HG03280 (cell line): ENCODE data around the gene DHCR24.
"Not testable (repeated sequence)": the region's sequence is repeated elsewhere in the genome, so short reads cannot be mapped to it uniquely, and the experiment has no call there.

ENCODE experiments used
- ATAC-seq: cut with Tn5 transposase; IDR thresholded peaks from one replicate; pipeline ENCODE4 v1.9.1; 2021; ENCODE audit warnings: mild to moderate bottlenecking, moderate library complexity; ENCODE audit not compliant: unreplicated experiment

DHCR24 gene

DNA sequence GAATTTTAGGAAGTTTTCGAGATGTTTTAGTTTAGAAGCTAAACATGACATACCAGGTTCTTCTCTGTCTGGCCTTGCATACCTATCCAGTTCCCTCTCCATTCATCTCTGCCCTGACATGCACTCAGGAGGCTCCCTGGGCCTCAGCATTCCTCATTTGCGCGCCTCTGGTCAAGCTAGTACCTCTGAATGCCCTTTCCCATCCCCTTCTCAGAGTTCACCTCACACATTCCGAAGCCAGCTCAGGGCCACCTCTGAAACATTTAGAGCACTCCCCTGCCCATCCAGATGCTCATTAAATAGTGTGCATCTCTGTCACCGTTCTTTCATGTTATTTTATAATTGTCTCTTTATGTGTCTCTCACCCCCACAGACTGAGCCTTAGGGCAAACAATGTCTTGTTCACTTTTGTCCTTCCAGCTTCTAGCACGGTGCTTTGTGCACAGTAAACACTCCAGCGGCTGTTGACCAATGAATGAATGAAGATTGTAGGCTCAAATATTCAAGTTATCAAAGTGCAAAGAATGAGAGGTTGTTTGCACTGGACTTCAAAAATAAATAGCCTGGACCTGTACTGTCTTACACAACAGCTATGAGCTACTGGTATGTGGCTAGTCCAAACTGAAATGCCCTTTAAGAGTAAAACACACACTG, 1.2 kb upstream of the DHCR24 start:
- no peak for ATAC-seq

DNA sequence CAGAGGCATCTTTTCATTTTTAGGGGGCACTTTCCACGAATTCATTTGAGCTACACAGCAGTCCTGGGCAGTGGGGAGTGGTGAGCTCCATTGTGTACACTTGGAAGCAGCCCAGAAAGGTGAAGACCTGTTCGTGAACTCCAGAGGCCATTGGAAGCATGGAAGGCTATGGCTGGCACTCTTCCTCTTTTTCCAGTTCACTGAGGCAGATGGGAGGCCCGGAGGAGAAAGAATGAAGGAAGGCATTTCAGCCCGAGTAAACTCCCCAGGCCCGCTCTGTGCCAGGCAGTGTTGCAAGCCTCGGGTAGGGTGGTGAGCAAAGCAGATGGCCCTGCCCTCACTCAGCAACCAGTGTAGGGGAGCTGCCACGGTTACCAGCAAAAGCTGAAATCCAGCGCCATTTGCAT, 673 bp upstream of the DHCR24 start:
- no peak for ATAC-seq

DNA sequence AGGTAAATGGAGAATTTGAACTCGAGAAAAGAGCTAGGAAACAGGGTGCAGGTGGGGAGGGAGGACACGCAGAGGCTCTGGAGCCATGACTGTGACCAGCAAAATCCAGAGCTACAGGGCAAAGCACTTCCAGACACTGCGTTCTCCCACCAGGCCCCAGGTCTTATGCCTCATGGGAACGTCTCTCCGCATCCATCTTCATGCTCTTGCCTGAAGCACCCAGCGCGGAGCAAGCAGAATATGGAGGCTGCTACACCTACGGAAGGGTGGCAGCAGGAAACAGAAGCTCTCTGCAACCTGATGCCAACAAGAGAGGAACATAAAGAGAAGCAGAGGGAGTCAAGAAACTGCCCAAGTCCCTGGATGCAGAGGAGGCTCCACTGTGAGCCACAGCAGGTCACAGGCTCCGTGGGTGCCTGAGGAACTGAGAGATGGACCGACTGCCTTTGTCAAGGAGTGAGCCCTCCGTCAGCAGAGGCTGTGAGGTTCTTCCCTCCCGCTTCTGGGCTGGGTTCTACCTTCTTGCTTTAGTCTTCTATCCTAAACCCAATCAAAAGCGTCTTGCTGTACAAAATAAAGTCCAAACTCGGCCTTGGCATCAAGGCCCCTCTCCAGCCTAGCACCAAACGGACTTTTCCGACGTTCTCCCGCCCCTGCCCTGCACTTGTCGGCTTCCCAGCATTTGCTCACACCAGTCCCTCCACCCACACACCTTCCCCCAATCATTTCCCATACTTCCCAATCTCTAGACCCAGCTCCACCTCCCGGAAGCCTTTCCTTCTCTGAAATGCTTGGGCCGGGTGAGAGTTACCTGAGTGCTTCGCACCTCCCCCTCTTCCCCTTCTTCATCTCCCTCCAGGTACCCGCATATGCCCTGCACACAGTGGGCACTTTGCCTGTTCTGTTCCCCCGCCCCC, 930 bp downstream of the DHCR24 start:
- ATAC-seq, result no peak

DNA sequence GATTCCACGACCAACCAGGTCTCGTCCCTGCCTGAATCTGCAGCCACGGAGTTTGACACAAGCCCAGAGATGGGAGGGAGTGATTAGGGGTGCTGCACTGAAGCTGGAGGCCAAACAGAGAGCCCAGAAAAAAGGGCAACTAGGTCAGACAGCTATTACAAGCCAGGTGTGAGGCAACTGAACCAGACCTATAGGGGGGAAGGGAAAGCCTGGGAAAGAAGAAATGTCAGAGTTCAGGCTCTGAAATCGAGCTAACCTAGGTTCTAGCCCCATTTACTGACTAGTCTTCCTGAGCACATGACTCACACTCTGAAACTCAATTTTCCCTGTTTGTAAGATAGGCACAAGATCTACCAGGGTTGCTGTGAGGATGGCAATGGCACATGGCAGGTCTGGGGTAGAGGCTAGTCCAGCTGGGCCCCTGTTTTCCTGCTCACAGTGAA, 1.7 kb downstream of the DHCR24 start:
- no peak for ATAC-seq

DNA sequence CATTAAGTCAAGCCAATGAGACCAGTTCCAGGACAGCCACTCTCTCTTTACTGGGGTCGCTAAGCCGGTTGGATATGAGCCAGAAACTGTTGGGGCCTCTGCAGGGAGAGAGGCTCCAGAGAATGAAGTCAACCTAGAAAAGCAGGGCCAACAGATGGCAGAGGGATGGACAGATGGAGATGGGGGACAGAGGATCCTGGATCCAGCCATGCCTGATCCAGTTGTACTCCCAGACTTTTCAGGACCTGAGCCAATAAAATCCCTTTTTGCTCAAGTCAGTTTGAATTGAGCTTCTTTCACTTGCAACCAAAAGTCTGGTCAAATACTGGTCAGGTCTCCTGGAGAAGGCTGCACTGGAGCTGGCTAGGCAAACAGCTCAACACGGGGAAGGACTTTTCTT, 2.2 kb downstream of the DHCR24 start:
- no peak for ATAC-seq

DNA sequence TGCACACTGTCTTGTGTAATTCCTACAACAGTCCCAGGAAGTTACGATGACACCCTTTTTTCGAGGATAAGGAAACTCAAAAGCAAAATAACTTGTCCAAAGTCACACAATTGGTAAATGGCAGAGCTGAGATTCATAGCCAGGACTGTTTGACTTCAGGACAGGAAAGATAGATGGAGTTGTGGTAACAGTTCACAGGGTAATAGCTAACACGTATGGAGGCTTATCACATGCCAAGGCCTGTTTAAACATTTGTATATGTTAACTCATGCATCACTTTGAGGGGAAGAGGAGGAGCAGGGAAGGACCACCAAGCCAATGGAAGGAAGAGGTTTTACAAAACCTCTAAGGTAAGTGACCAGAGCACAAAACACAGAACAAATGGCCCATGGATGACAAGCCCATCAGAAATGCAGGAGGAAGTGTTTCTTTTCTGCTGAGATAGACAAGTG, 2.8 kb downstream of the DHCR24 start:
- no peak for ATAC-seq

DNA sequence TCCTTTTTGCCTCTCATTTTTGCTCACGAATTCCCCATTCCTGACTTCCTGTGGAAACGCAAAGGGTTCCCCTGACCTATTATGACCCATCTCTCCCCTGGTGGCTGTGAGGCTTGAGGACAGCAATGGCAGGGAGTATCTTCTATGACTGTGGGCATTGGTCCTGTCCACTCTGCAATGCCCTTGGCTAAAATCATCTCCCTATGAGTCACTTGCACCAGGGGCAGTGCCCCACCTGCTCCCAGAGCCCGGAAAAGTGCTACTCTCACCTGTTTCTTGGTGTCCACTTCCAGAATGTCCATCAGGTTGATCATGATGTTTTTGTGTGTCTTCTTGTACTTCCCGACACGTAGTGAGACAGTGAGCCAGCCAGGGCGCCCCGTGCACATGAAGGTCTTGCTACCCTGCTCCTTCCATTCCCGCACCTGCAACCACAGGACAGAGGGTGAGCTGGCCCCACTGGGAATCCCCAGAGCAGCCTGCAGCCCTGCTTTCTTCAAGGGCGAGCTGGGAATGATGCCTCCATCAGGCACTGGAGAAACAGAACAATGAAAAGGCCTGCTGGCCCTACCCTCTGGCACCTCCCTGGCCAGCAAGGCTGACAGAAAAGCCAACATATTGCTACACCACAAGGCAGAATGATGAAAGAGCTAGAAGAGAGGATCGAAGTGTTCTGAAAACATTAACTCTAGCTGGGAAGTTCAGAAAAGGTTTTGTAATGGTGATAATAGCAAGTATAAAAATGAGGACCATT, 3.5 kb downstream of the DHCR24 start:
- no peak for ATAC-seq

DNA sequence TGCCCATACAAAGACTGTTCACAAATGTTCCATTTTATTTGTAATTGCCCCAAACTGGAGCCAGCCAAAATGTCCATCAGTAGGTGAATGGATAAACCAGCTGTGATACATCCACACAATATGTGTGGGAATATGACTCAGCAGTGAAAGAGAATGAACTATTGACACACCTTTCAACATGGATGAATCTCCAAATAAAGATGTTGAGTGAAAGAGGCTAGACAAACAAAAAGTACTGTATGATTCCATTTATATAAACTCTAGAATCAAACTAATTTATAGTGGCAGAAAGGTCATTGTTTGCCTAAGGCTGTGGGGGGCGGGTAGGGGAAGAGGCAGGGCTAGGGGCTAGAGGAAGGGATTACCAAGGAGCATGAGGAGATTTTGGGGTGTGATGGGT, 4.5 kb downstream of the DHCR24 start:
- ATAC-seq, result no peak

DNA sequence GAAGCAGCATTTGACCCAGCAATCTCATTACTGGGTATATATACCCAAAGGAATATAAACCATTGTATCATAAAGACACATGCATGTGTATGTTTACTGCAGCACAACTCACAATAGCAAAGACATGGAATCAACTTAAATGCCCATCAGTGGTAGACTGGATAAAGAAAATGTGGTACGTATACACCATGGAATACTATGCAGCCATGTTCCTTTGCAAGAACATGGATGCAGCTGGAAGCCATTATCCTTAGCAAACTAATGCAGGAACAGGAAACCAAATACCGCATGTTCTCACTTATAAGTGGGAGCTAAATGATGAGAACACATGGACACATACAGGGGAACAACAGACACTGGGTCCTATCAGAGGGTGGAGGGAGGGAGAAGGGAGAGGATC, 5.4 kb downstream of the DHCR24 start:
- ATAC-seq, result not testable (repeated sequence)

DNA sequence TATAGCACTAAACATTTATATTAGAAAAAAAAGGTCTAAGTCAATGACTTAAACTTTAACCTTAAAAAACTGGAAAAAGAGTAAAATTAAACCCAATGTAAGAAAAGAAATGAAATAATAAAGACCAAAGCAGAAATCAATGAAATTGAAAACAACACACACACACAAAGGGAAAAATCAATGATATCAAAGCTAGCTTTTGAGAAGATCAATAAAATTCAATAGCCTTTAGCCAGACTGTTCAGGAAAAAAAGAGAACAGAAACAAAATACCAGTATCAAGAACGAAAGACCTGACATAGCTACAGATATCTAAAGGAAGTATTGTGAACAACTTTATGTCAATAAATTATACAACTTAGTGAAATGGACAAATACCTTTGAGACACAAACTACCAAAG, 7.1 kb downstream of the DHCR24 start:
- ATAC-seq, result no peak

DNA sequence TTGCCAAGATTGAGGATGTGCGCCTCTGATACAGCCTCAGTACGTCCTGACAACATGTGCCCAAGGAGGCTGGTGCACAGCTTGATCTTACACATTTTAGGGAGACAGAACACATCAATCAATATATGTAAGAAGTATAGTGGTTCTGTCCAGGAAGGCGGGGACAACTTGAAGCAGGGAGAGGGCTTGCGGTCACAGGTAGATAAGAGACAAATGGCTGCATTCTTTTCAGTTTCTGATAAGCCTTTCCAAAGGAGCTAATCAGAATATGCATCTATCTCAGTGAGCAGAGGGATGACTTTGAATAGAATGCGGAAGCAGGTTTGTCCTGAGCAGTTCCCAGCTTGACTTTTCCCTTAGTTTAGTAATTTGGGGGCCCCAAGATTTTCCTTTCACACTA, 10.2 kb downstream of the DHCR24 start:
- no peak for ATAC-seq

DNA sequence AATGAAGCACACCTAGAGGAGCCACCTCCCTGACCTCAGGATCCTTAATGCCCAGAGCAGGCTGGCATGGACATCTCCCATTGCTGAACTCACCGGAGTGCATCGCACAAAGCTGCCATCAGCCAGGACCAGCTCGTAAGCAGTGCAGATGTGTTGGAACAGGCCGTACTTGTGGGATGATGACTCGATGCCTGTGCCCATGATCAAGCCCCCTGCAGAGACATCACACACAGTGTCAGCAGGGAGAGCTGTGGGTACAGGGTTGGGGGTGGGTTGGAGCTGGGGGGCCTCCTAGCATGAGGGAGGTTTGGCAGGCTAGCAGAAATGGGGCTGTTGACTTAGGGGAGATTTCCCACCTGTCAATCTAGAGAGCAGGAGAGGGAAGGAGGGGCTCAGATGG, 12.0 kb downstream of the DHCR24 start:
- ATAC-seq, result no peak

DNA sequence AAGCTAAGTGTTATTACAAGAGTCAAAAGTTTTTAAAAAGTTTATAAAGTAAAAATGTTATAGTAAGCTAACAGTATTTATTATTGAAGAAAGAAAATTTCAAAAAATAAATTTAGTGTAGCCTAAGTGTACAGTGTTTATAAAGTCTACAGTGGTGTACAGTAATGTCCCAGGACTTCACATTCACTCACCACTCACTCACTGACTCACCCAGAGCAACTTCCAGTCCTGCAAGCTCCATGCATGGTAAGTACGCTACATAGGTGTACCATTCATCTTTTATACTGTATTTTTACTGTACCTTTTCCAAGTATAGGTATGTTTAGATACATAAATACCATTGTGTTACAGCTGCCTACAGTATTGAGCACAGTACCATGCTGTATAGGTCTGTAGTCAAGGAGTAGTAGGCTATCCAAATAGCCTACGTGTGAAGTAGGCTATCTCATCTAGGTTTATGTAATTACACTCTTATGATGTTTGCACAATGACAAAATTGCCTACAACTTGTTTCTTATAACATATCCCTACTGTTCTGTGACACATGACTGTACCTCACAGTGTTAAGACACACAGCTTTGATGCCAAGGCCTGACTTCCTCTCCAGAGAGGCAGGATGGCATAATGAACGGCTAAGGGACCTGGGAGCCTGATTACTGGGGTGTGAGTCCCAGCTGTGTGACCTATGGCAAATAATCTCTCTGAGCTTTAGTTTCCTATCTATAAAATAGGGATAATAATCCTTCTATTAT, 12.7 kb downstream of the DHCR24 start:
- no peak for ATAC-seq

DNA sequence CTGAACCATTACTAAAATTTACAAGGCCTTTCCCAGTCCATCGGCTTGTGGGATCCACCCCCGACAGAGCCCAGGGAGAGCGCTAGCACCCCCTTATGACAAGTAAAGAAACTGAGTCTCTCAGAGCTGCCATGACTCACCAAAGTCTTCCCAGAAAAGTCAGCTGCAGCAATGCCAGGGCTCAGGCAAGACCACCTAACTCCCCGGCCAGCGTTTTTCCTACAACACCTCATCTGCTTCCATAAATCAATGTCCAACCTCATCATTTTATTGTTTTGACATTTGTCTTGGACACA, 15.0 kb downstream of the DHCR24 start:
- no peak for ATAC-seq

DNA sequence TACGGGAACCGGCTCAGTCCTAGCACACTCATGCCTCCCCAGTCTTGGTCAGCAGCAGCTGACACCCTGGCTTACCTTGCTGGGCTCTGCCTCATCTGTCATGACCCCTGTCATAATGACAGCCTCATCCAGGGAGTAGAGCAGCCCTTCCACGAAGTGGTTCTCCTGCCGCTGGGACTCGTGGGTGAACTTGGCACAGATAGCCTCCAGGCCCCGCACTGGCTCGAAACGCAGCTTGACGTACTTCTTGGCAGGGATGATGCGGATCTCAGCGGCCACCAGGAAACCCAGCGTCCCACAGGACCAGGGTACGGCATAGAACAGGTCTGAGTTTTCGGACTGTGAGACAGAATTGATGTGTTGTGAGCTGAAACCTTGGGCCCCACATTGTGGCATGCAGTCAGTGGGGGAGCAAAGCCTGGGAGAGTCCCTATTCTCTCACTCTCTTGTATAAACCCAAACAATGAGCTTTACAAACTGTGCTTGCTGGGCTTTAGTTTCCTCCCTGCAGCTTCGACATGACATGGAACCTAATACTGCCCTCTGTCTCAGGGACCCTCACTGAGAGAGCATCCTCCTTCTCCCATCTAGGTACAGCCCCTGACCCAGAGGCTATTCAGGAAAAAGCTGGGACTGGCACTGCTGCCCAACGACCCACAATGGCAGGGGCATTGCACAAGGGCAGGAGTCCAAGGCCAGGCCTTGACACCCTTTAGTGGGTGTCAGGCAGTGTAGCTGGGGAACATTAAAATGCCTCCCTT, 15.5 kb downstream of the DHCR24 start:
- no peak for ATAC-seq

DNA sequence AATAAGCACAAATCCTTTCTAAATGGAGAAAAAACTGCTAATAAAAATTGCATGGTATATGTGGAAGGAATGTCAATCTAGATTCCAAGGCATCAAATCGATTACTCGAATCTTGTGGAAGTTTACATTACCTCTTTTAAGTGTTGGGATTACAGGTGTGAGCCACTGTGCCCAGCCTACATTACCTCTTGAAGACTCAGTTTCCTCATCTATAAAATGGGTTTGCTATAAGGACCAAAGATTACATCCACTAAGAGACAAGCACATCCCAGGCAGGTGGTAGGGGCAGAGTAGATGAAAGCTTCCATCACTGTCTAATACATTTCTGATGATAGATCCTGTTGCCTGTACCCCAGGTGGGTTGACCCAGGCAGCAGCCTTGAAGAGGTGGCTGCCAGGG, 16.1 kb downstream of the DHCR24 start:
- no peak for ATAC-seq

DNA sequence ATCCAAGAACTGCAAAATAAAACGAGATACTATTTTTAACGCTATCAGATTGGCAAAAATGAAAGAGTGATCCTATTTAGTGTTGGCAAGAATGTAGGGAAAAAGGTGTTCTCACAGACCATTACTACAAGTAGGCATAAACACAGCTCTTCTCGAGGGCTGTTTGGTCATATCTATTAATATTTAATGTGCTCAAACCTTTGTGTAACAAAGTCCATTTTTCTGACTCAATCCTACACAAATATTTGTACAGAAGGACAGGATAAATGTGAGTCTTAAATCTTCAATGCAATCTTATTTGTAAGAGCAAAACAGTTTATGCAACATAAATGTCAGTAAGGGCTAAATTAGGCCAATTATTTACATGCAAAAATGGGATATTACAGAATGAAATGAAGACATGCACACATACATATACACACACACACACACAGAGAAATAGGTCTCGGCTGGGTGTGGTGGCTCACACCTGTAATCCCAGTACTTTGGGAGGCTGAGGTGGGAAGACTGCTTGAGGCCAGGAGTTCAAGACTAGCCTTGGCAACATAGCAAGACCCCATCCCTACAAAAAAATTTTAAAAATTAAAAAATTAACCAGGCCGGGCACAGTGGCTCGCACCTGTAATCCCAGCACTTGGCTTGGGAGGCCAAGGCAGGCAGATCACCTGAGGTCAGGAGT, 17.7 kb downstream of the DHCR24 start:
- ATAC-seq, result no peak

DNA sequence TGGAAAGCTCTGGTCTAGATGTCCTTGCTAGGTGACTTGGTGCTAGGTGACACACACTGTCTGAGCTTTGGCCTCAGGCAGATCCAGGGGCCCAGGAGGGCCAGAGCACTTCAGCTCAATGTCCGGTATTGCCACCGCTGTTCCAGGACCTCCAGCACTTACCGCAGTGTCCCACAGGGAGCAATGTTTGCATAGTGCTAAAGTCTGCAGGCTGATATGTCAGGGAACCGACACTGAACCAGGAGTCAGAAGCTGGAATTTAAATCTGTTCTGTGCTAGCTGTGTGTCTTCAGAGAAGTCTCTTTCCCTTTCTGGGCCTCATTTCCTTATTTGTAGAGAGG, 19.3 kb downstream of the DHCR24 start:
- ATAC-seq, result no peak

DNA sequence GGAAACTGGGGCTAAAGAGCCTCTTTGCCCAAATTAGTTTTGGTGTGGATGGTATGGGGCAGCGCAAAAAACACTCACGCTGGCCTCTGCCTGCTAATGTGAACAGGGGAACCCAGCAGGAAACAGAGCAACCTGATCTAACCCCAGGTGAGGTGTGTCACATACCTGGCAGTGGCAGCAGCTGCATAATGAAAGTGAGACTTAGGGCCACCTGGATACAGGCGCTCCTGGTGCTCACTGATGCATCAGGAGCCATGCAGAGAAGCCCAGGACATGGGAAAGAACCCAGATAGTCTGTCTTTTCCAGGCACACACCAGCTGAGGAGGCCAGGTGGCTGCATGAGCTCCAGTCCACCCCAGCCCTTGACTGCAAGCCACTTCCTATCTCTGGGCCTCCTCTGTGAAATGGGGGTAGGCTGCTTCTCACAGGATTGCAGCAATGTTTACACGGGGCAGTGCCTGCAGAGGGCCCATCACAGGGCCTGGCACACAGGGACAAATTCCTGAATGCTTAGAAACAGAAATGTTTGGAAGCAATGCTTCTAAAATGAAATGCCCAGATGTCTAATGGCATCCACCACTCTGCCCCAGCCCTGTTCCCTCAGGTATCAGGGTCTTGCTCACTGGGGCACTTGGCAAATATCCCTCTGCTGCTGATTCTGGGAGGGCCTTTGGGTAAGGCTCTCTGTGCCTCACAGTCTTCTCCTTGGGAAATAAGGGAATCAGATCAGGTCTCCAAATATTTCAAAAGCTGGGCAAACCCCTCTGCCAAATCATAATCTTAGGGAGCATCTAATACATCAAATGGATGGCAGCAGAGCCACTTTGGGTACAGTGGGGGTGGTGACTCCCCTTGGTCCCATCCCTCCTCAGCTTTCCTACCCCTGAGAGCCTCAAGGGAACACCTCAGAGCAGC, 19.9 kb downstream of the DHCR24 start:
- ATAC-seq, result no peak
